Breast epithelium (tissue), 4 donors: ENCODE measurements around the gene BET1L. TPM values are rescaled to one million over a fixed set of nuclear protein-coding genes. Genes with fewer than 3 reads are reported as not detected.

ENCODE experiments used
- DNase-seq, 2 donors: peaks; one replicate each; pipeline ENCODE4 v3.0.0-alpha.2; 2019; ENCODE audit warnings: low spot score in 2 of 2
- H3K27ac ChIP-seq, 2 donors: fragments of 200-600 bp; sonication (generic) in 1 of 2; one replicate each; pipeline ENCODE4 v1.5.1; 2016 to 2019; ENCODE audit warnings: mild to moderate bottlenecking in 1 of 2
- H3K27me3 ChIP-seq, 2 donors: fragments of 200-600 bp; sonication (generic) in 1 of 2; one replicate each; pipeline versions ENCODE4 v1.5.1 to v1.6.0; 2017 to 2019; ENCODE audit warnings: control low read depth in 1 of 2, mild to moderate bottlenecking in 1 of 2
- H3K36me3 ChIP-seq: fragments of 200-600 bp; one replicate; pipeline ENCODE4 v1.5.1; 2019
- H3K4me1 ChIP-seq, 2 donors: fragments of 200-600 bp; sonication (generic); one replicate each; pipeline ENCODE4 v1.5.1; 2016 to 2019; ENCODE audit warnings: control low read depth in 1 of 2
- H3K4me3 ChIP-seq, 3 donors: fragments of 200-600 bp; sonication (generic); 1 replicate in 2 of 3; 2 replicates in 1 of 3; pipeline ENCODE4 v1.5.1; 2016 to 2019; ENCODE audit warnings: mild to moderate bottlenecking in 3 of 3, moderate library complexity in 2 of 3
- H3K9me3 ChIP-seq, 2 donors: fragments of 200-600 bp; sonication (generic) in 1 of 2; one replicate each; pipeline ENCODE4 v1.5.1; 2016 to 2019; ENCODE audit warnings: control low read depth in 1 of 2
- POLR2A ChIP-seq: fragments of 450-650 bp; IDR thresholded peaks from one replicate; pipeline ENCODE4 v1.6.1; 2016; ENCODE audit warnings: antibody characterized with exemption, mild to moderate bottlenecking, moderate library complexity
- POLR2AphosphoS5 ChIP-seq, 3 donors: sonication (generic); formaldehyde crosslinking; IDR thresholded peaks; one replicate each; pipeline ENCODE4 v1.6.1; 2017; ENCODE audit warnings: antibody characterized with exemption in 3 of 3
- intact Hi-C: fragments of 100-400 bp; cut with DNase I; formaldehyde crosslinking; loops from one replicate; pipeline ENCODE4 v1.15.1; 2023; ENCODE audit warnings: low total_unique reads
- total RNA-seq, 3 donors: library from RNA; depleted of rRNA; stranded (reverse); fragments of >200 nt; gene quantifications; one replicate each; pipeline ENCODE4 v1.1.0, GENCODE V29; 2016
- TF ChIP-seq, protein P1 (sequence below), 3 donors: fragments of 450-650 bp; IDR thresholded peaks; one replicate each; pipeline ENCODE4 v1.5.1; 2016 to 2017; ENCODE audit warnings: antibody characterized with exemption in 3 of 3, mild to moderate bottlenecking in 3 of 3, moderate library complexity in 3 of 3

Gene BET1L
- total RNA-seq, 3 donors from 2014 or later: 25.6 to 30.4 (median 28.5) TPM

DNA sequence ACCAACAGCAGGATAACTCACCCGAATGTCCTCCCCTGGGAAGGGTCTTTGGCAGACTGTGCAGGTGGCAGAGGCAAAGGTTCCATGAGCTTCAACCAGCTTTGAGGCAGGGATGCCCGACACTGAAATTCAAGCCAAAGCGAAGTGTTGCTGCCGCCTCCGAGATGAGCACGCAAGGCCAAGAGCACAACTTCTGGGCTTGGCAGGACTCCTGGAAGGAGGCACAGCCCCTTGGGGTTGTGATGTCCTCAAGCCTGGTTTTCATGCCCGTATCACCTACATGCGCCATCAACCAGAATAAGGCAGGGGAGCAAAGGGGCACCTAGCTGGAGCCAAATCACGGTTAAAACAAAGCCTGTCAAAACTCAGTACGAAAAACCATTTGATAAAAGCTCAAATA is 23.2 kb upstream of the BET1L start:
- Histone ChIP-seq H3K4me1 (peaks cover 0 to 6% of the 10 kb centered on the region in 2 donors), H3K9me3 (no peaks in the 10 kb centered on the region), H3K27ac (no peak overlapping the region), H3K27me3 (no peaks in the 10 kb centered on the region), H3K36me3 (no peaks in the 10 kb centered on the region), H3K4me3 (no peak overlapping the region)
- TF ChIP-seq, protein P1, sequence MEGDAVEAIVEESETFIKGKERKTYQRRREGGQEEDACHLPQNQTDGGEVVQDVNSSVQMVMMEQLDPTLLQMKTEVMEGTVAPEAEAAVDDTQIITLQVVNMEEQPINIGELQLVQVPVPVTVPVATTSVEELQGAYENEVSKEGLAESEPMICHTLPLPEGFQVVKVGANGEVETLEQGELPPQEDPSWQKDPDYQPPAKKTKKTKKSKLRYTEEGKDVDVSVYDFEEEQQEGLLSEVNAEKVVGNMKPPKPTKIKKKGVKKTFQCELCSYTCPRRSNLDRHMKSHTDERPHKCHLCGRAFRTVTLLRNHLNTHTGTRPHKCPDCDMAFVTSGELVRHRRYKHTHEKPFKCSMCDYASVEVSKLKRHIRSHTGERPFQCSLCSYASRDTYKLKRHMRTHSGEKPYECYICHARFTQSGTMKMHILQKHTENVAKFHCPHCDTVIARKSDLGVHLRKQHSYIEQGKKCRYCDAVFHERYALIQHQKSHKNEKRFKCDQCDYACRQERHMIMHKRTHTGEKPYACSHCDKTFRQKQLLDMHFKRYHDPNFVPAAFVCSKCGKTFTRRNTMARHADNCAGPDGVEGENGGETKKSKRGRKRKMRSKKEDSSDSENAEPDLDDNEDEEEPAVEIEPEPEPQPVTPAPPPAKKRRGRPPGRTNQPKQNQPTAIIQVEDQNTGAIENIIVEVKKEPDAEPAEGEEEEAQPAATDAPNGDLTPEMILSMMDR (IDR thresholded peaks at IDR 0.05): no peak
- no peak for TF ChIP-seq POLR2A
- no peak for DNase-seq
- intact Hi-C loops: no loop called here

DNA sequence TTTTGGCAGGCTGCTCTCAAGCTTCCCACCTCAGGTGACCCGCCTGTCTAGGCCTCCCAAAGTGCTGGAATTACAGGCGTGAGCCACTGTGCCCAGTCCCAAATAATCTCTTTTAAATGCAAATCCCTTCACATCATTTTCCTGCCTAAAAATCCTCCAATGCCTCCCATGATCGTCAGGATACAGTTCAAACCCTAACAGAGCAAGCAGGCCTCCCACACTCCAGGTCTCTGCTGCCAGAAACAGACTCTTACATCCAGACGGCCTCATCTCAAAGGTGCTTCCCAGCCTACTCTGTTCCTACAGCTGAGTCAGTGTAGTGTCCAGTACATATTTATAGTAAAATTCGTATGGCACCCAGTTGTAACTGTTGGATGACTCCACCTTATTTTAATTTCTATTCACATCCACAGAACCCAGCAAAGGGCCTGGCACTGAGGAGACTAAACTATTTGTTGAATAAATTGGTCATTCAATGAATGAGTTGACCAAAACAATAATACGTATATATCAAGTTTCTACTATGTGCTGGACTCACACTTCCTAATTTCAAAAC is 20.7 kb upstream of the BET1L start:
- no peak for TF ChIP-seq POLR2A
- TF ChIP-seq, protein P1 (IDR thresholded peaks at IDR 0.05): no peak
- no peak for TF ChIP-seq POLR2AphosphoS5 (IDR thresholded peaks at IDR 0.05)

DNA sequence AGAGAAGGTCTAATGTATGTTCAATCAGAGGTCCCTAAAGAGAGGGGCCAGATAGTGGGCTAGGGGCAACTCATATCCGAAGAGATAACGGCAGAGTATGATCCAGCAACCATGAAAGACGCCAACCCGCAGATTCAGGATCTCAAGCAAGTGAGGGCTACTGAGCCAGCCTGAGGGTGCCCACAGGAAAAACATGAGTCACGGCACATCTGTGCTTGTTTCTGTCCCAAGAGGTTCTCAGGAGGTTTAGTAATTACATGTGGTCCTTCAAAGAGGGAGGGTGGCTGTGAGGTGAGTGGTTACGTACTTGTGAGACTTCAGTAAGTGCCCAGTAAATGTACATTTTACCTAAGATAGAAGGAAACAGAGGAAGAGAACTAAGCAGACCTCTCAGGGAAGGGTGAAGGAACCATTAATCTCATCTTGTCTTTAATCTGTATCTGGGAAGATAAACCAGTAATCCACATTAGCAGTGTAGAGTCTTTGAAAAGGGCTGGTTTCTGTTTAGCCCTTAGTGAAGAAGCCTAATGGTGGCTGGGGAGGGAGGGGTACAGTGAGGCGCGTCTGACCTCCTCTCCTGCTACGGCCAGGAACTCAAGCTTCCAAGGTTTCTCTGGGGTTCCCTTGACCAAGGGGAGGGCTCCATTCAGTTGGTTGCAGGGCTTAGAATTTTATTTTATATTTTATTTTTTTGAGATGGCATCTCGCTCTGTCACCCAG is 18.7 kb upstream of the BET1L start:
- Histone ChIP-seq H3K27me3 (no peaks in the 10 kb centered on the region), H3K36me3 (no peaks in the 10 kb centered on the region), H3K4me3 (no peak overlapping the region), H3K4me1 (no peaks in the 10 kb centered on the region), H3K27ac (no peak overlapping the region), H3K9me3 (no peaks in the 10 kb centered on the region)
- peak in 1 of 2 donors; percentile 17 for DNase-seq
- intact Hi-C loops: no loop called here
- TF ChIP-seq POLR2A: no peak
- TF ChIP-seq POLR2AphosphoS5 (IDR thresholded peaks at IDR 0.05): no peak
- TF ChIP-seq, protein P1 (IDR thresholded peaks at IDR 0.05): no peak

More for the DNA sequence above, 20.7 kb upstream of the BET1L start:
- no peak for DNase-seq
- H3K36me3 ChIP-seq: no peaks in the 10 kb centered on the region
- H3K27ac ChIP-seq: no peak overlapping the region
- no peaks in the 10 kb centered on the region for H3K27me3 ChIP-seq
- intact Hi-C loops: no loop called here
- no peaks in the 10 kb centered on the region for H3K9me3 ChIP-seq
- no peak overlapping the region for H3K4me3 ChIP-seq
- no peaks in the 10 kb centered on the region for H3K4me1 ChIP-seq

DNA sequence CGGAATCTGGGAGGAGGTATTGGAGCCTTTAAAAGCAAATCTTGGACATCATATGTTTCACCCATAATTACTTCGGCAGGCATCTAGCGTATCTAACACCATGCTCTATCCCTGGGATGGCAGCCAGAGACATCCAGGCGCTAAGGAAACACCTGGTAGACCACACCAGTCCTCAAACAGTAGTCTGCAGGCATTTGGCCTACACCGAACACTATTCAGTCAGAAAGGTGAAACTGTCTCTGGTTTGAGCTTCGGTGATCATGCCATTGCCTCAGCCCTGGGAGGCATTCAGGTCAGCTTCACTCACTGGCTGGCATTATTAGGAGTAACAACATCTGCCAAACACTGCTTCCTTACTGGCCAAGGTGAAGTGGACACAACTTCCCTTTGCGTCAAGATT is 17.2 kb upstream of the BET1L start:
- H3K27me3 ChIP-seq: no peaks in the 10 kb centered on the region
- H3K9me3 ChIP-seq: no peaks in the 10 kb centered on the region
- no peak overlapping the region for H3K4me3 ChIP-seq
- DNase-seq: peak in 1 of 2 donors; percentile 12
- H3K27ac ChIP-seq: no peak overlapping the region
- no peaks in the 10 kb centered on the region for H3K36me3 ChIP-seq
- intact Hi-C loops: no loop called here
- TF ChIP-seq POLR2AphosphoS5 (IDR thresholded peaks at IDR 0.05) (no peak), POLR2A (no peak)
- TF ChIP-seq, protein P1 (IDR thresholded peaks at IDR 0.05): no peak
- no peaks in the 10 kb centered on the region for H3K4me1 ChIP-seq

DNA sequence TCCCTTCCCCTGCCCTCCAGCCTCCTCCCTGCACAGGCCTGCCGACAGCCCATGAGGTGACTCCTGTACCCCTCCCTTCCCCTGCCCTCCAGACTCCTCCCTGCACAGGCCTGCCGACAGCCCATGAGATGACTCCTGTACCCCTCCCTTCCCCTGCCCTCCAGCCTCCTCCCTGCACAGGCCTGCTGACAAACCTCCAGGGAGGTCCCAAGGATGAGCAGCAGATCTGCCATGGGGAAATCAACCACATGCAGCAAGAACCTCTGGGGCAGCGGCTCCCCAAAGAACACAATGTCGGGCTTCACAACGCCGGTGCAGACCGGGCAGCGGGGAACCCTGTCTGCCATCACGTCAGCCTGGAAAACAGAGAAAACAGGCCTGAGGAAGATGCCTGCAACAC is 16.7 kb upstream of the BET1L start:
- TF ChIP-seq POLR2AphosphoS5 (IDR thresholded peaks at IDR 0.05): no peak
- TF ChIP-seq POLR2A: no peak
- TF ChIP-seq, protein P1 (IDR thresholded peaks at IDR 0.05): no peak
- Histone ChIP-seq H3K9me3 (no peaks in the 10 kb centered on the region), H3K36me3 (no peaks in the 10 kb centered on the region), H3K4me1 (no peaks in the 10 kb centered on the region), H3K27me3 (no peaks in the 10 kb centered on the region), H3K4me3 (no peak overlapping the region), H3K27ac (no peak overlapping the region)
- peak in 1 of 2 donors; percentile 3 for DNase-seq
- intact Hi-C loops: no loop called here
